HG03139 (cell line): ENCODE results near the gene PNLIPRP2.

Experiments
- ATAC-seq: cut with Tn5 transposase; IDR thresholded peaks from one replicate; pipeline ENCODE4 v1.9.1; 2021; ENCODE audit not compliant: unreplicated experiment

The PNLIPRP2 gene

GRCh38 chr10:116654816-116655215 lies 34.1 kb downstream of the PNLIPRP2 start:
- no peak for ATAC-seq

GRCh38 chr10:116655568-116655967 lies 34.8 kb downstream of the PNLIPRP2 start:
- no peak for ATAC-seq

- no peak for ATAC-seq
Measured at GRCh38 chr10:116656044-116656443, 35.3 kb downstream of the PNLIPRP2 start.

- ATAC-seq, result no peak
Measured at GRCh38 chr10:116657863-116658551, 37.3 kb downstream of the PNLIPRP2 start.

GRCh38 chr10:116659049-116659670 lies 38.4 kb downstream of the PNLIPRP2 start:
- ATAC-seq, result no peak

- no peak for ATAC-seq
Measured at GRCh38 chr10:116660860-116661259, 40.1 kb downstream of the PNLIPRP2 start.

GRCh38 chr10:116663342-116663741 lies 42.6 kb downstream of the PNLIPRP2 start:
- ATAC-seq, result no peak

- no peak for ATAC-seq
Measured at GRCh38 chr10:116664631-116665030, 43.9 kb downstream of the PNLIPRP2 start.

GRCh38 chr10:116665541-116666125 lies 44.9 kb downstream of the PNLIPRP2 start:
- ATAC-seq, result no peak

- ATAC-seq, result no peak
Measured at GRCh38 chr10:116667484-116667883, 46.7 kb downstream of the PNLIPRP2 start.

GRCh38 chr10:116668018-116668417 lies 47.3 kb downstream of the PNLIPRP2 start:
- ATAC-seq, result no peak

- no peak for ATAC-seq
Measured at GRCh38 chr10:116668446-116668845, 47.7 kb downstream of the PNLIPRP2 start.

- no peak for ATAC-seq
Measured at GRCh38 chr10:116669080-116669479, 48.3 kb downstream of the PNLIPRP2 start.

- no peak for ATAC-seq
Measured at GRCh38 chr10:116669832-116670644, 49.3 kb downstream of the PNLIPRP2 start.

GRCh38 chr10:116670706-116671105 lies 50.0 kb downstream of the PNLIPRP2 start:
- no peak for ATAC-seq

- no peak for ATAC-seq
Measured at GRCh38 chr10:116671274-116671926, 50.6 kb downstream of the PNLIPRP2 start.

- no peak for ATAC-seq
Measured at GRCh38 chr10:116672891-116673290, 52.1 kb downstream of the PNLIPRP2 start.

- ATAC-seq, result no peak
Measured at GRCh38 chr10:116673866-116674265, 53.1 kb downstream of the PNLIPRP2 start.

- ATAC-seq, result no peak
Measured at GRCh38 chr10:116674901-116675423, 54.2 kb downstream of the PNLIPRP2 start.

GRCh38 chr10:116676118-116676517 lies 55.4 kb downstream of the PNLIPRP2 start:
- ATAC-seq, result no peak

- ATAC-seq, result no peak
Measured at GRCh38 chr10:116676633-116677032, 55.9 kb downstream of the PNLIPRP2 start.
